Psoas muscle (tissue), 8 donors: ENCODE data around the gene SYNM. TPM values are rescaled to one million over a fixed set of nuclear protein-coding genes. Genes with fewer than 3 reads are reported as not detected.
A peak's percentile ranks its signal among the peaks of the same experiment; 100 is the strongest.

Experiments
- ATAC-seq, 4 donors: fragments of 200-7000 bp; cut with Tn5 transposase; one replicate each; pipeline ENCODE4 v1.9.1; 2020; ENCODE audit warnings: moderate library complexity in 3 of 4, mild to moderate bottlenecking in 2 of 4
- DNase-seq, 2 donors: peaks; one replicate each; pipeline ENCODE4 v3.0.0-alpha.2; 2020
- H3K27ac ChIP-seq: fragments of 200-600 bp; one replicate; pipeline ENCODE4 v1.8.0; 2022
- H3K27me3 ChIP-seq, 3 donors: fragments of 200-600 bp in 1 of 3; one replicate each; pipeline versions ENCODE4 v1.6.1 to v1.8.0; 2013 to 2022; ENCODE audit warnings: low read length in 2 of 3, mild to moderate bottlenecking in 2 of 3, moderate library complexity in 1 of 3; ENCODE audit not compliant: insufficient read depth in 3 of 3
- H3K36me3 ChIP-seq, 2 donors: fragments of 200-600 bp in 1 of 2; one replicate each; pipeline versions ENCODE4 v1.6.1 to v1.8.0; 2013 to 2022; ENCODE audit warnings: low read depth in 1 of 2, mild to moderate bottlenecking in 1 of 2, moderate library complexity in 1 of 2; ENCODE audit not compliant: insufficient read depth in 1 of 2
- H3K4me1 ChIP-seq: fragments of 200-600 bp; one replicate; pipeline ENCODE4 v1.8.0; 2022
- H3K4me3 ChIP-seq: fragments of 200-600 bp; one replicate; pipeline ENCODE4 v1.8.0; 2022; ENCODE audit warnings: mild to moderate bottlenecking
- H3K9me3 ChIP-seq: fragments of 200-600 bp; one replicate; pipeline ENCODE4 v1.8.0; 2022
- WGBS, 3 donors: extraction: QIAGEN DNeasy Blood & Tissue Kit; methylation state at CpG; one replicate each; pipeline versions ENCODE4 v1.1.6 to v1.1.7; 2013; 5-methylcytosine and 5-hydroxymethylcytosine counted together
- intact Hi-C, 2 donors: fragments of 100-400 bp; cut with DNase I; formaldehyde crosslinking; loops; one replicate each; pipeline versions ENCODE4 v1.11.0 to v1.14.2; 2022
- polyA plus RNA-seq, 3 donors: library from polyadenylated mRNA; stranded (reverse); fragments of 200-250 nt; gene quantifications; one replicate each; pipeline ENCODE4 v1.2.3, GENCODE V29; 2013
- total RNA-seq, 4 donors: library from RNA; stranded (reverse); fragmentation: NEBNext Ultra II Directional in 2 of 4; extraction: Animal tissue kit (Norgen Biotek cat#: 25700) in 2 of 4; gene quantifications; one replicate each; pipeline versions ENCODE4 v1.2.1 to v1.2.4, GENCODE V29; 2021 to 2023
- TF ChIP-seq, protein P1 (sequence below): fragments of 200-600 bp; IDR thresholded peaks from one replicate; pipeline ENCODE4 v1.8.0; 2022; ENCODE audit warnings: antibody characterized with exemption
- donor health status: healthy with polysubstance abuse.
- donor health status: DM: no; HTN: no; CAD: no; lungs with moderate emphysema.
- donor health status: Bipolar disorder and iron deficiency.
- donor health status: healthy.
- donor health status: DM: yes; HTN: yes; CAD: no.
- donor health status: DM: no; HTN: no; CAD: no.
- donor health status: DM: no; HTN: no; CAD: no.
- donor health status: DM: yes; HTN: yes; CAD: no.

The SYNM gene
- total and polyA plus RNA-seq, 7 donors, result 77.5 to 380 (median 291) TPM

- peaks cover 17% of the 10 kb centered on the region for H3K4me1 ChIP-seq
- WGBS, 3 donors, result 75 to 90% (median 84%) methylated on average over 11 of the region's 11 CpGs
- peak overlapping the region; percentile 83 for H3K27ac ChIP-seq
- no peaks in the 10 kb centered on the region for H3K36me3 ChIP-seq
- intact Hi-C loops, result no loop called here
- DNase-seq, result no peak
- H3K27me3 ChIP-seq, result no peaks in the 10 kb centered on the region
- TF ChIP-seq, protein P1, sequence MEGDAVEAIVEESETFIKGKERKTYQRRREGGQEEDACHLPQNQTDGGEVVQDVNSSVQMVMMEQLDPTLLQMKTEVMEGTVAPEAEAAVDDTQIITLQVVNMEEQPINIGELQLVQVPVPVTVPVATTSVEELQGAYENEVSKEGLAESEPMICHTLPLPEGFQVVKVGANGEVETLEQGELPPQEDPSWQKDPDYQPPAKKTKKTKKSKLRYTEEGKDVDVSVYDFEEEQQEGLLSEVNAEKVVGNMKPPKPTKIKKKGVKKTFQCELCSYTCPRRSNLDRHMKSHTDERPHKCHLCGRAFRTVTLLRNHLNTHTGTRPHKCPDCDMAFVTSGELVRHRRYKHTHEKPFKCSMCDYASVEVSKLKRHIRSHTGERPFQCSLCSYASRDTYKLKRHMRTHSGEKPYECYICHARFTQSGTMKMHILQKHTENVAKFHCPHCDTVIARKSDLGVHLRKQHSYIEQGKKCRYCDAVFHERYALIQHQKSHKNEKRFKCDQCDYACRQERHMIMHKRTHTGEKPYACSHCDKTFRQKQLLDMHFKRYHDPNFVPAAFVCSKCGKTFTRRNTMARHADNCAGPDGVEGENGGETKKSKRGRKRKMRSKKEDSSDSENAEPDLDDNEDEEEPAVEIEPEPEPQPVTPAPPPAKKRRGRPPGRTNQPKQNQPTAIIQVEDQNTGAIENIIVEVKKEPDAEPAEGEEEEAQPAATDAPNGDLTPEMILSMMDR, result no peak
- no peak overlapping the region for H3K4me3 ChIP-seq
- ATAC-seq, result peak in 3 of 4 donors; percentile 45 to 62 (median 46)
- H3K9me3 ChIP-seq, result no peaks in the 10 kb centered on the region
These were observed 7.9 kb upstream of the SYNM start for GRCh38 chr15:99096894-99097426.

DNA sequence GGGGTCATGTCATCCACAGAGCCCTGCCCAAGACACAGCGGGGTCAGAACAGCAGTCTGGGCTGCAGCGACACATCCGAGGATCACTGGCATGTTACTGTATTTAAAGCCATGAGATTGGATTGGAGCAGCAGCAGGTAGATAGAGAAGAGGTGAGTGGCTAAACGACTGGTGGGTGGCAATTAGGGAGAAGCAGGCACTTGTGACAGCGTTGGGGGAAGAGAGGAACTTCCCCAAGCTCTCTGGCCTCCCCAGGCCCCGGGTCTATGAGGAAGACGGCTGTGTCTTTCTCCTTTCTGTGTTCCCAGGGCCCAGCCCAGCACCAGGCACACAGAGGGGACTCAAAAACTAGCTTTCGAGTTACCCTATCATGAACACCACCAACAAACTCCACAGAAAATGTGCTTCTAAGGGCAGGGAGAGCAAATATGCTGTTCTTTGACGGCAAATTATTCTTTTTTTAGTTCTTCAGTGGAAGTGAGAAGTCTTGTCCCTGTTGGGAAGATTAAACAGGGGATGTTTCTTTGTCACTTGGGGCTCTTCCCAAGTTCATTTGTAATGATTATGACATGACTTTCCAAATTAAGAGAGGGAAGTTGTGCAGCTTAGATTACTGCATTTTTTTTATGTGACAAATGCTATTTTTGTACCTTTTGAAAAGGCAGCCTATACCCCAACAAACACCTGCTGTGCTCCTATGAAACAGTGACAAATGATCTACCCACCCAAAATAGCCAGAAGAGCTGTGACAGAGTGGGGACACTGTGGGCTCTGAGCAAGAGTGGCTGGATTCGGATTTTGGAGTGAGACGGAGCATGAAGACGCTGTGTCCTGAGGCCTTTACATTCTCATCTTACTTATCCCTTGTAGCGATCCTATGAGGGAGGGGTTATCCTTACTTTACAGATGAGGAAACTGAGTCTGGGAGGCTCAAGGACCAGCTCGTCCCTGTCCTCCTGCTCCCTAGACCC, 7.2 kb upstream of the SYNM start:
- no peaks in the 10 kb centered on the region for H3K27me3 ChIP-seq
- peak overlapping the region; percentile 83 for H3K27ac ChIP-seq
- WGBS, 3 donors, result 52 to 81% (median 67%) methylated on average over 14 of the region's 14 CpGs
- peak; percentile 53 to 78 (median 61) for ATAC-seq
- peak overlapping the region; percentile 65 for H3K4me3 ChIP-seq
- DNase-seq, result no peak
- H3K9me3 ChIP-seq, result no peaks in the 10 kb centered on the region
- H3K36me3 ChIP-seq, result no peaks in the 10 kb centered on the region
- TF ChIP-seq, protein P1, result no peak
- intact Hi-C loops, result no loop called here
- H3K4me1 ChIP-seq, result peaks cover 21% of the 10 kb centered on the region

GRCh38 chr15:99098426-99098825, 6.5 kb upstream of the SYNM start:
- DNase-seq, result no peak
- peaks cover 26% of the 10 kb centered on the region for H3K4me1 ChIP-seq
- no peaks in the 10 kb centered on the region for H3K27me3 ChIP-seq
- H3K4me3 ChIP-seq, result peak overlapping the region; percentile 65
- H3K36me3 ChIP-seq, result no peaks in the 10 kb centered on the region
- peak overlapping the region; percentile 83 for H3K27ac ChIP-seq
- WGBS, 3 donors, result 65 to 90% (median 66%) methylated on average over 12 of the region's 12 CpGs
- H3K9me3 ChIP-seq, result no peaks in the 10 kb centered on the region
- peak; percentile 18 to 41 (median 33) for ATAC-seq
- TF ChIP-seq, protein P1, result no peak
- intact Hi-C loops, result no loop called here

DNA sequence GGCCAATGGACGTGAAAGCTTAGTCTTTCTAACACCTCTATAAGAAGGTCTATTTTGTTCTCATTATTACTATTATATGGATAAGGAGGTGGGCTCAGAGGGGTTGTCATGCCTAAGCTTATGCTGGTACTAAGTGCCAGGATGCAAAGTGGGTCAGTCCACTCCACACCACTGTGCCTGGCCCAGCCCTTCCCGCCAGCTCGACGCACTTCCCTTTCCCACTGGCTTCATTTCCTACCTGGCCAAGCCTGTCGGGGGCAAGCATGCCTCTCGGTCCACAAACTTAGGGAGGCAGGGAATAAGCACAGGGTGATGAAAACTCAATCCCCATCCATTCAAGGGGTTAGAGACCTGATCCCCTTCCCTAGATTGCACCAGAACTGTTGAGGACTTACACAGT, 5.9 kb upstream of the SYNM start:
- peak overlapping the region; percentile 83 for H3K27ac ChIP-seq
- no peak for DNase-seq
- TF ChIP-seq, protein P1, result no peak
- WGBS, 3 donors, result 50 to 76% (median 65%) methylated on average over 6 of the region's 6 CpGs
- no peaks in the 10 kb centered on the region for H3K9me3 ChIP-seq
- H3K36me3 ChIP-seq, result no peaks in the 10 kb centered on the region
- peak in 1 of 4 donors; percentile 20 for ATAC-seq
- intact Hi-C loops, result no loop called here
- peaks cover 26% of the 10 kb centered on the region for H3K4me1 ChIP-seq
- no peaks in the 10 kb centered on the region for H3K27me3 ChIP-seq
- H3K4me3 ChIP-seq, result peak overlapping the region; percentile 65
